Measurements from ENCODE around the gene ARHGAP23.

ARHGAP23 gene

DNA sequence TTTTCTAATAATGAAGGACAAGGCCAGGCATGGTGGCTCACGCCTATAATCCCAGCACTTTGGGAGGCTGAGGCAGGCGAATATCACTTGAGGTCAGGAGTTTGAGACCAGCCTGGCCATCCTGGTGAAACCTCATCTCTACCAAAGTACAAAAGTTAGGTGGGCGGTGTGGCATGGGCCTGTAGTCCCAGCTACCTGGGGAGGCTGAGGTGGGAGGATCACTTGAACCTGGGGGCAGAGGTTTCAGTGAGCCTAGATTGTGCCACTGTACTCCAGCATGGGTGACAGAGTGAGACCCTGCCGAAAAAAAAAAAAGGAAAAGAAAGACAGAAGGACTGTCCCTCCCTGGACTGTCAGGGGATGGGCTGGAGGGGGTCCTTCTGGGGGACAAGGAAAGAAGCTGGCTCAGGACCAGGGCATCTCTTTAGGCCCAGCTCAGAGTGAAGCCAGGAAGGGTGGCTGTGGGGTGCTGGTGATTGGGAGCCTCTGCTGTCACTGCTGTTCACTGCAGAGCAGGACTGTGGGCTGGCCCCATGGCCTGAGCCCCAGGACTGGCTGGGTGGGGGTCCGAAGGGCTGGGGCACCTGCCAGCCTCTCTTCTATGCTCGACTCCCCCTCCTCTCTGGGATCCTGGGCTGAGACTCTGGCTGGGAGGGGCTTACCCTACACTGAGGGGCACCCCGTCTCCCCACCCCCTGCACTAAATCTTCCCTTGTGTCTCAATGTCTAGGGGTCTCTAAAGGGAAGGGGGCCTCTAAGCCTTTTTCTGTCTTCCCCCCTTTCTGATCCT lies 909 bp upstream of the ARHGAP23 start:
- TF ChIP-seq ZNF8 (CRISPR knock-in tag; IDR thresholded peaks at IDR 0.05): no peak
- TF ChIP-seq GLIS3 (CRISPR knock-in tag; IDR thresholded peaks at IDR 0.05): no peak
- no peak for TF ChIP-seq TOX (CRISPR knock-in tag; IDR thresholded peaks at IDR 0.05; ENCODE audit: borderline replicate concordance)
- TF ChIP-seq, protein P1, sequence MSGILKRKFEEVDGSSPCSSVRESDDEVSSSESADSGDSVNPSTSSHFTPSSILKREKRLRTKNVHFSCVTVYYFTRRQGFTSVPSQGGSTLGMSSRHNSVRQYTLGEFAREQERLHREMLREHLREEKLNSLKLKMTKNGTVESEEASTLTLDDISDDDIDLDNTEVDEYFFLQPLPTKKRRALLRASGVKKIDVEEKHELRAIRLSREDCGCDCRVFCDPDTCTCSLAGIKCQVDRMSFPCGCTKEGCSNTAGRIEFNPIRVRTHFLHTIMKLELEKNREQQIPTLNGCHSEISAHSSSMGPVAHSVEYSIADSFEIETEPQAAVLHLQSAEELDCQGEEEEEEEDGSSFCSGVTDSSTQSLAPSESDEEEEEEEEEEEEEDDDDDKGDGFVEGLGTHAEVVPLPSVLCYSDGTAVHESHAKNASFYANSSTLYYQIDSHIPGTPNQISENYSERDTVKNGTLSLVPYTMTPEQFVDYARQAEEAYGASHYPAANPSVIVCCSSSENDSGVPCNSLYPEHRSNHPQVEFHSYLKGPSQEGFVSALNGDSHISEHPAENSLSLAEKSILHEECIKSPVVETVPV (CRISPR knock-in tag; IDR thresholded peaks at IDR 0.05): no peak
- no peak for TF ChIP-seq ESRRG (CRISPR knock-in tag; IDR thresholded peaks at IDR 0.05)
- TF ChIP-seq ARNTL (CRISPR knock-in tag; IDR thresholded peaks at IDR 0.05; ENCODE audit: borderline replicate concordance, low read depth): no peak
- TF ChIP-seq PPARA (CRISPR knock-in tag; IDR thresholded peaks at IDR 0.05; ENCODE audit: borderline replicate concordance): no peak
- no peak for TF ChIP-seq ISL1 (CRISPR knock-in tag; IDR thresholded peaks at IDR 0.05)
- TF ChIP-seq ZC3H10 (CRISPR knock-in tag; IDR thresholded peaks at IDR 0.05): no peak
- TF ChIP-seq, protein P2, sequence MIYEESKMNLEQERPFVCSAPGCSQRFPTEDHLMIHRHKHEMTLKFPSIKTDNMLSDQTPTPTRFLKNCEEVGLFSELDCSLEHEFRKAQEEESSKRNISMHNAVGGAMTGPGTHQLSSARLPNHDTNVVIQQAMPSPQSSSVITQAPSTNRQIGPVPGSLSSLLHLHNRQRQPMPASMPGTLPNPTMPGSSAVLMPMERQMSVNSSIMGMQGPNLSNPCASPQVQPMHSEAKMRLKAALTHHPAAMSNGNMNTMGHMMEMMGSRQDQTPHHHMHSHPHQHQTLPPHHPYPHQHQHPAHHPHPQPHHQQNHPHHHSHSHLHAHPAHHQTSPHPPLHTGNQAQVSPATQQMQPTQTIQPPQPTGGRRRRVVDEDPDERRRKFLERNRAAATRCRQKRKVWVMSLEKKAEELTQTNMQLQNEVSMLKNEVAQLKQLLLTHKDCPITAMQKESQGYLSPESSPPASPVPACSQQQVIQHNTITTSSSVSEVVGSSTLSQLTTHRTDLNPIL (CRISPR knock-in tag; IDR thresholded peaks at IDR 0.05; ENCODE audit: low read depth): no peak
- TF ChIP-seq, protein P3, sequence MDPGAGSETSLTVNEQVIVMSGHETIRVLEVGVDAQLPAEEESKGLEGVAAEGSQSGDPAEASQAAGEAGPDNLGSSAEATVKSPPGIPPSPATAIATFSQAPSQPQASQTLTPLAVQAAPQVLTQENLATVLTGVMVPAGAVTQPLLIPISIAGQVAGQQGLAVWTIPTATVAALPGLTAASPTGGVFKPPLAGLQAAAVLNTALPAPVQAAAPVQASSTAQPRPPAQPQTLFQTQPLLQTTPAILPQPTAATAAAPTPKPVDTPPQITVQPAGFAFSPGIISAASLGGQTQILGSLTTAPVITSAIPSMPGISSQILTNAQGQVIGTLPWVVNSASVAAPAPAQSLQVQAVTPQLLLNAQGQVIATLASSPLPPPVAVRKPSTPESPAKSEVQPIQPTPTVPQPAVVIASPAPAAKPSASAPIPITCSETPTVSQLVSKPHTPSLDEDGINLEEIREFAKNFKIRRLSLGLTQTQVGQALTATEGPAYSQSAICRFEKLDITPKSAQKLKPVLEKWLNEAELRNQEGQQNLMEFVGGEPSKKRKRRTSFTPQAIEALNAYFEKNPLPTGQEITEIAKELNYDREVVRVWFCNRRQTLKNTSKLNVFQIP (CRISPR knock-in tag; IDR thresholded peaks at IDR 0.05; ENCODE audit: borderline replicate concordance, low read depth): no peak
- no peak for TF ChIP-seq SNAI2 (CRISPR knock-in tag; IDR thresholded peaks at IDR 0.05)
- TF ChIP-seq TCF4 (CRISPR knock-in tag; IDR thresholded peaks at IDR 0.05; ENCODE audit: borderline replicate concordance): no peak
- no peak for TF ChIP-seq BACH2 (CRISPR knock-in tag; IDR thresholded peaks at IDR 0.05; ENCODE audit: borderline replicate concordance)
- no peak for TF ChIP-seq ZNF565 (CRISPR knock-in tag; conservative IDR thresholded peaks at IDR 0.05; ENCODE audit: low read depth)
- no peak for TF ChIP-seq ZFP30 (CRISPR knock-in tag; IDR thresholded peaks at IDR 0.05)
- no peak for TF ChIP-seq CSDC2 (CRISPR knock-in tag; IDR thresholded peaks at IDR 0.05)
- TF ChIP-seq OSR1 (CRISPR knock-in tag; IDR thresholded peaks at IDR 0.05): no peak
- ATAC-seq: 0 out of 3 replicates have a peak, but pooled peaks have one; percentile 1

DNA sequence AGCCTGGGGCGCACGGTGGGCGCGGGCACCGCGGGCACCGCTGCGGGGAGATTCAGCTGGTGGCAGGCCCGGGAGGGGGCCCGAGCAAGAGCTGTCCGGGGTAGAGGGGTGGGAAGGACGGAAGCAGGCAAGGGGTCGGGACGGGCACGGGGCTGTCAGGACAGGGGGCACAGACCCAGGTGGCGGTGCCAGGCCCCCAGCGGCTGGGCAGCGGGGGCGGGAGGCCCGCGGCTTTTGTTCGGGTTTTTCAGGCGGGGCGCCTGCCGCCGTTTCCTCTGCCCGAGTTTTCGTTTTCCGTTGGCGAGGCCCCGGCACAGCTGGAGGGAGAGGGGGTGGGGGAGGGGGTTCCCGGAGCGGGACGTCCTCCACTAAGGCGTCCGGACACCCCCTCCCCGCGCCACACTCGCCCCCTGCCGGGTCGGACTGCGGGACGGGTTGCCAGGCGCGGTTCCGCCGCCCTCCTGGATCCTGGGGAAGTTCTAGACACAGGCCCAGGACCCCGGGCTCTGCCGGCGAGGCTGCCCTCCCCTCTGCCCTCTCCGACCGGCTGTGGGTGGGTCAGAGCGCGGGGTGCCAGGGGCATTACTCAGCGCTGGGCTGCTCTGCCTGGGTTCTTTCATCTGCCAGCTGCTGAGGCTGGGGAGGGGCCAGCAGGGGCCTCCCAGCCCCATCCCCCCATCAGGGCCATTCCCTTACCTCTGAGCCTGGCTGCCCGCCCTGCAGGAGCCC lies 543 bp downstream of the ARHGAP23 start:
- ATAC-seq: peak; percentile 80
- TF ChIP-seq OSR1 (CRISPR knock-in tag; IDR thresholded peaks at IDR 0.05): no peak
- no peak for TF ChIP-seq TCF4 (CRISPR knock-in tag; IDR thresholded peaks at IDR 0.05; ENCODE audit: borderline replicate concordance)
- TF ChIP-seq, protein P4, sequence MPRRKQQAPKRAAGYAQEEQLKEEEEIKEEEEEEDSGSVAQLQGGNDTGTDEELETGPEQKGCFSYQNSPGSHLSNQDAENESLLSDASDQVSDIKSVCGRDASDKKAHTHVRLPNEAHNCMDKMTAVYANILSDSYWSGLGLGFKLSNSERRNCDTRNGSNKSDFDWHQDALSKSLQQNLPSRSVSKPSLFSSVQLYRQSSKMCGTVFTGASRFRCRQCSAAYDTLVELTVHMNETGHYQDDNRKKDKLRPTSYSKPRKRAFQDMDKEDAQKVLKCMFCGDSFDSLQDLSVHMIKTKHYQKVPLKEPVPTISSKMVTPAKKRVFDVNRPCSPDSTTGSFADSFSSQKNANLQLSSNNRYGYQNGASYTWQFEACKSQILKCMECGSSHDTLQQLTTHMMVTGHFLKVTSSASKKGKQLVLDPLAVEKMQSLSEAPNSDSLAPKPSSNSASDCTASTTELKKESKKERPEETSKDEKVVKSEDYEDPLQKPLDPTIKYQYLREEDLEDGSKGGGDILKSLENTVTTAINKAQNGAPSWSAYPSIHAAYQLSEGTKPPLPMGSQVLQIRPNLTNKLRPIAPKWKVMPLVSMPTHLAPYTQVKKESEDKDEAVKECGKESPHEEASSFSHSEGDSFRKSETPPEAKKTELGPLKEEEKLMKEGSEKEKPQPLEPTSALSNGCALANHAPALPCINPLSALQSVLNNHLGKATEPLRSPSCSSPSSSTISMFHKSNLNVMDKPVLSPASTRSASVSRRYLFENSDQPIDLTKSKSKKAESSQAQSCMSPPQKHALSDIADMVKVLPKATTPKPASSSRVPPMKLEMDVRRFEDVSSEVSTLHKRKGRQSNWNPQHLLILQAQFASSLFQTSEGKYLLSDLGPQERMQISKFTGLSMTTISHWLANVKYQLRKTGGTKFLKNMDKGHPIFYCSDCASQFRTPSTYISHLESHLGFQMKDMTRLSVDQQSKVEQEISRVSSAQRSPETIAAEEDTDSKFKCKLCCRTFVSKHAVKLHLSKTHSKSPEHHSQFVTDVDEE (CRISPR knock-in tag; IDR thresholded peaks at IDR 0.05): no peak
- no peak for TF ChIP-seq SNAI2 (CRISPR knock-in tag; IDR thresholded peaks at IDR 0.05)
- TF ChIP-seq, protein P5, sequence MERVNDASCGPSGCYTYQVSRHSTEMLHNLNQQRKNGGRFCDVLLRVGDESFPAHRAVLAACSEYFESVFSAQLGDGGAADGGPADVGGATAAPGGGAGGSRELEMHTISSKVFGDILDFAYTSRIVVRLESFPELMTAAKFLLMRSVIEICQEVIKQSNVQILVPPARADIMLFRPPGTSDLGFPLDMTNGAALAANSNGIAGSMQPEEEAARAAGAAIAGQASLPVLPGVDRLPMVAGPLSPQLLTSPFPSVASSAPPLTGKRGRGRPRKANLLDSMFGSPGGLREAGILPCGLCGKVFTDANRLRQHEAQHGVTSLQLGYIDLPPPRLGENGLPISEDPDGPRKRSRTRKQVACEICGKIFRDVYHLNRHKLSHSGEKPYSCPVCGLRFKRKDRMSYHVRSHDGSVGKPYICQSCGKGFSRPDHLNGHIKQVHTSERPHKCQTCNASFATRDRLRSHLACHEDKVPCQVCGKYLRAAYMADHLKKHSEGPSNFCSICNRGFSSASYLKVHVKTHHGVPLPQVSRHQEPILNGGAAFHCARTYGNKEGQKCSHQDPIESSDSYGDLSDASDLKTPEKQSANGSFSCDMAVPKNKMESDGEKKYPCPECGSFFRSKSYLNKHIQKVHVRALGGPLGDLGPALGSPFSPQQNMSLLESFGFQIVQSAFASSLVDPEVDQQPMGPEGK (CRISPR knock-in tag; IDR thresholded peaks at IDR 0.05; ENCODE audit: borderline replicate concordance): no peak
- no peak for TF ChIP-seq GLIS3 (CRISPR knock-in tag; IDR thresholded peaks at IDR 0.05)
- TF ChIP-seq ZFP30 (CRISPR knock-in tag; IDR thresholded peaks at IDR 0.05): no peak
- no peak for TF ChIP-seq PPARA (CRISPR knock-in tag; IDR thresholded peaks at IDR 0.05; ENCODE audit: borderline replicate concordance)
- no peak for TF ChIP-seq BACH2 (CRISPR knock-in tag; IDR thresholded peaks at IDR 0.05; ENCODE audit: borderline replicate concordance)
- TF ChIP-seq, protein P1 (CRISPR knock-in tag; IDR thresholded peaks at IDR 0.05): no peak
- TF ChIP-seq TOX (CRISPR knock-in tag; IDR thresholded peaks at IDR 0.05; ENCODE audit: borderline replicate concordance): no peak
- TF ChIP-seq ZNF70 (CRISPR knock-in tag; IDR thresholded peaks at IDR 0.05): no peak
- TF ChIP-seq ZNF565 (CRISPR knock-in tag; conservative IDR thresholded peaks at IDR 0.05; ENCODE audit: low read depth): no peak
- no peak for TF ChIP-seq CSDC2 (CRISPR knock-in tag; IDR thresholded peaks at IDR 0.05)
- no peak for TF ChIP-seq ISL1 (CRISPR knock-in tag; IDR thresholded peaks at IDR 0.05)
- TF ChIP-seq ARNTL (CRISPR knock-in tag; IDR thresholded peaks at IDR 0.05; ENCODE audit: borderline replicate concordance, low read depth): no peak
- TF ChIP-seq RARB (CRISPR knock-in tag; IDR thresholded peaks at IDR 0.05): no peak

All from SK-N-SH treated with all-trans-retinoic acid at 6 μM for 48 hours (cell line).